GM12873 (cell line): ENCODE results near the gene SNX18.

ENCODE experiments used
- CTCF ChIP-seq: IDR thresholded peaks from 2 replicates; pipeline ENCODE4 v1.5.1; 2012; ENCODE audit warnings: low read depth, mild to moderate bottlenecking, moderate library complexity, low read length, control low read depth; ENCODE audit not compliant: insufficient read depth; ENCODE audit errors: missing control alignments

The SNX18 gene

GRCh38 chr5:54480296-54480695 is 37.3 kb upstream of the SNX18 start:
- no peak for TF ChIP-seq CTCF

GRCh38 chr5:54484219-54484894 is 33.2 kb upstream of the SNX18 start:
- no peak for TF ChIP-seq CTCF

GRCh38 chr5:54491326-54491725 is 26.2 kb upstream of the SNX18 start:
- TF ChIP-seq CTCF = no peak

- no peak for TF ChIP-seq CTCF
Measured at GRCh38 chr5:54492178-54492577, 25.4 kb upstream of the SNX18 start.

DNA sequence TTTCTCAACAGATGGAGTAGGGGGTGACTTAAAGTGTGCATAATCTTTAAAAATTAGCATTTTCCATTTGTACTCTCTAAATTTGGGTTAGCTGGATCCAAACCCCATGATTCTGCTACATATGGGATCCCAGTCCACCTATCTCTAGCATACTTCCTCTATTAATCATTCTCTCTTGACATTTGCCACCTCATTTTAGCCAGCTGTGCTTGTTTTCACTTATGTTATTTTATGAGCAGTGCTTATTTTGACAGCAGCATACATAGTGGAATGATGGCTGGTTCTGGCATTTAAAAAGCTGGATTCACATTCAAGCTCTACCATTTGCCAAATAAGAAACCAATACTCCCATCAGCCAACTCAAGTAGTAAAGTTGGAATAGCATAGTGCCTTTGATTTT is 22.5 kb upstream of the SNX18 start:
- no peak for TF ChIP-seq CTCF

DNA sequence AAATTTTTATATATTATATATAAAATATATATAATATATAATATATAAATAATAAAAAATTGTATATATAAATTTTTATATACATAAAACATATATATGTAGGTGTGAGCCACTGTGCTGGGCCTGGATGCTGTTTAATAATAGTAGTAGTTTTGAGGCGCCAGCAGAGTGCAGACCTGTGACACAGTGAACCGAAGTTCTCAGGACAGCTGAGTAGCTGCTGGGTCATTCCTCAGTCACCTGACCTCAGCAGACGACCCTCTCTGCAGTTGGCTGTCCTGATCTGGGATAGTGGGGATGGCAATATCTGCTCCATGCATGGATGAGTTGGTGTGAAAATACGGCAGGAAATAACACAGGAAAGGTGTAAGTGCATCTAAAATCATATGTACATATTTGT is 3.3 kb upstream of the SNX18 start:
- TF ChIP-seq CTCF = no peak

DNA sequence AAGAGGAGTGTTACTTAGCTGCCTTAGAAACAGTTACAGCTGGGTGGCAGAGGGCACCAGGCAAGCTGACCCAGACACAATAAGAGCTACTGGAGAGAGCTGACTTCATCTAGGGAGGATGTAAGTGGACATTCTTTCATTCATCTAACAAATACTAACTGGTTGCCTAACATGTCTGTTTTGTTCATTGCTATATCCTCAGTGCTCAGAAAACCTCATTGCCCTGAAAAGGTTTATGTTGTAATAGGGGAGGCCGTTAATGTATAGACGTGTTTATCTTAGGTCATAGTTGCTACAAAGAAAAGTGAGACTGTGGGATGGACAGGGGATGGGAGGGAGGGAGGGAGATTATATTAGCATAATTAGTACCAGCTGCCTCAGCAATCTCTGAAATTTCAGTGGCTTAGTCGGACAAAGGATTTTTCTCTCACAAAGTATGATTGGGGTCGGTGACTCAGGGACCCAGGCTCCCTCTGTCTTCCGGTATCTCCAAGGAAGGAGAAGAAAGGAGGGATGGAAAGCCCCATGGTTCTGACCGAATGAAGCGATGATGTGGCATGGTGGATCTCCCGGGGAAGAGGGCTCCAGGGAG is 2.6 kb upstream of the SNX18 start:
- TF ChIP-seq CTCF = no peak
